Keratinocyte (primary cell): Measurements from ENCODE around the gene LPIN1.

Source experiments
- CTCF ChIP-seq, 3 experiments: IDR thresholded peaks in 1 of 3; conservative IDR thresholded peaks in 1 of 3; optimal IDR thresholded peaks in 1 of 3; 2 replicates in 2 of 3; 3 replicates in 1 of 3; pipeline versions ENCODE3 to v1.5.1; 2011; ENCODE audit warnings: low read length in 3 of 3, mild to moderate bottlenecking in 3 of 3, moderate library complexity in 2 of 3, control low read depth in 1 of 3, inconsistent platforms in 1 of 3; ENCODE audit not compliant: insufficient read depth in 2 of 3; ENCODE audit errors: extremely low read depth in 1 of 3
- EZH2 ChIP-seq: IDR thresholded peaks from one replicate; pipeline ENCODE4 v1.6.1; 2012; ENCODE audit warnings: inconsistent platforms, mild to moderate bottlenecking, low read length, moderate library complexity

- no peak for TF ChIP-seq CTCF (optimal IDR thresholded peaks at IDR 0.05 in 1 of 3, IDR thresholded peaks at IDR 0.05 in 1 of 3, conservative IDR thresholded peaks at IDR 0.05 in 1 of 3; ENCODE audit: extremely low read depth in 1 of 3, insufficient read depth in 2 of 3, low read length in 3 of 3)
- no peak for TF ChIP-seq EZH2
These were observed 7.7 kb downstream of the LPIN1 start for GRCh38 chr2:11753886-11754699.
